GM10266 (cell line): ENCODE measurements around the gene EVPLL.
"Not testable (repeated sequence)": the region's sequence is repeated elsewhere in the genome, so short reads cannot be mapped to it uniquely, and the experiment has no call there.

Experiments
- DNase-seq: peaks from one replicate; pipeline ENCODE4 v3.0.0; 2012; ENCODE audit errors: extremely low spot score
- CTCF ChIP-seq: IDR thresholded peaks from 2 replicates; pipeline ENCODE4 v1.5.1; 2012; ENCODE audit warnings: mild to moderate bottlenecking, low read depth; ENCODE audit not compliant: control insufficient read depth, insufficient read depth; ENCODE audit errors: missing control alignments

EVPLL gene

GRCh38 chr17:18377437-18378204 lies at the start of gene EVPLL:
EVPLL (plus strand) TSS chr17:18377778; CDS start chr17:18380938, 3,160 bp downstream.
- no peak for DNase-seq
- no peak for TF ChIP-seq CTCF

- DNase-seq = no peak
Observed at GRCh38 chr17:18328643-18329204, 48.9 kb upstream of the EVPLL start.

GRCh38 chr17:18331879-18332278 lies 45.7 kb upstream of the EVPLL start:
- TF ChIP-seq CTCF = no peak
- no peak for DNase-seq

More at GRCh38 chr17:18328643-18329204, 48.9 kb upstream of the EVPLL start:
- no peak for TF ChIP-seq CTCF

- TF ChIP-seq CTCF = no peak
- no peak for DNase-seq
Observed at GRCh38 chr17:18332909-18333489, 44.6 kb upstream of the EVPLL start.

GRCh38 chr17:18338158-18338557 lies 39.4 kb upstream of the EVPLL start:
- not testable (repeated sequence) for DNase-seq

- no peak for TF ChIP-seq CTCF
Observed at GRCh38 chr17:18339933-18340332, 37.6 kb upstream of the EVPLL start.

GRCh38 chr17:18344021-18344420 lies 33.6 kb upstream of the EVPLL start:
- no peak for TF ChIP-seq CTCF
- no peak for DNase-seq

More at GRCh38 chr17:18339933-18340332, 37.6 kb upstream of the EVPLL start:
- no peak for DNase-seq
